HEK293 (cell line): ENCODE data around the gene SEC61A2.
A peak's percentile ranks its signal among the peaks of the same experiment; 100 is the strongest.

ENCODE experiments used
- REST ChIP-seq: fragments of 450-650 bp; formaldehyde crosslinking; IDR thresholded peaks from 2 replicates; pipeline ENCODE4 v1.5.1; 2016; ENCODE audit warnings: missing biosample characterization, missing genetic modification characterization
- SCRT2 ChIP-seq: fragments of 450-650 bp; formaldehyde crosslinking; IDR thresholded peaks from 2 replicates; pipeline ENCODE4 v1.5.1; 2016; ENCODE audit warnings: missing biosample characterization, missing genetic modification characterization
- SETDB1 ChIP-seq: IDR thresholded peaks from one replicate; pipeline ENCODE4 v1.6.1; 2017; ENCODE audit warnings: mild to moderate bottlenecking, low read length, moderate library complexity, mixed read lengths; ENCODE audit not compliant: insufficient read length
- TSHZ1 ChIP-seq: fragments of 450-650 bp; formaldehyde crosslinking; IDR thresholded peaks from 2 replicates; pipeline ENCODE4 v1.5.1; 2016; ENCODE audit warnings: missing biosample characterization, missing genetic modification characterization, borderline replicate concordance
- ZBTB11 ChIP-seq: fragments of 450-650 bp; formaldehyde crosslinking; conservative IDR thresholded peaks from 2 replicates; pipeline ENCODE4 v1.5.1; 2016; ENCODE audit warnings: low read depth, missing biosample characterization, missing genetic modification characterization
- ZBTB20 ChIP-seq: fragments of 450-650 bp; formaldehyde crosslinking; IDR thresholded peaks from 2 replicates; pipeline ENCODE4 v1.5.1; 2016; ENCODE audit warnings: missing biosample characterization, missing genetic modification characterization
- ZBTB49 ChIP-seq: fragments of 450-650 bp; formaldehyde crosslinking; IDR thresholded peaks from 2 replicates; pipeline ENCODE4 v1.5.1; 2016; ENCODE audit warnings: missing biosample characterization, missing genetic modification characterization, low read depth
- ZBTB8A ChIP-seq: fragments of 450-650 bp; formaldehyde crosslinking; IDR thresholded peaks from 2 replicates; pipeline ENCODE4 v1.5.1; 2016; ENCODE audit warnings: missing biosample characterization, missing genetic modification characterization
- ZFP41 ChIP-seq: fragments of 450-650 bp; formaldehyde crosslinking; IDR thresholded peaks from 2 replicates; pipeline ENCODE4 v1.5.1; 2016; ENCODE audit warnings: missing biosample characterization, missing genetic modification characterization, borderline replicate concordance
- ZNF140 ChIP-seq: fragments of 450-650 bp; formaldehyde crosslinking; IDR thresholded peaks from 2 replicates; pipeline ENCODE4 v1.5.1; 2016; ENCODE audit warnings: missing biosample characterization, missing genetic modification characterization
- ZNF202 ChIP-seq: fragments of 450-650 bp; formaldehyde crosslinking; IDR thresholded peaks from 2 replicates; pipeline ENCODE4 v1.5.1; 2016; ENCODE audit warnings: missing biosample characterization, missing genetic modification characterization, borderline replicate concordance
- ZNF433 ChIP-seq: fragments of 450-650 bp; formaldehyde crosslinking; IDR thresholded peaks from 2 replicates; pipeline ENCODE4 v1.5.1; 2016; ENCODE audit warnings: missing biosample characterization, missing genetic modification characterization, low read depth
- ZNF561 ChIP-seq: fragments of 450-650 bp; IDR thresholded peaks from 2 replicates; pipeline ENCODE4 v1.5.1; 2018; ENCODE audit warnings: missing biosample characterization, missing genetic modification characterization, borderline replicate concordance
- ZNF571 ChIP-seq: fragments of 450-650 bp; formaldehyde crosslinking; IDR thresholded peaks from 2 replicates; pipeline ENCODE4 v1.5.0; 2017; ENCODE audit warnings: missing biosample characterization, missing genetic modification characterization
- ZNF580 ChIP-seq: fragments of 450-650 bp; formaldehyde crosslinking; IDR thresholded peaks from 2 replicates; pipeline ENCODE4 v1.5.1; 2016; ENCODE audit warnings: missing biosample characterization, missing genetic modification characterization
- ZNF596 ChIP-seq: fragments of 450-650 bp; IDR thresholded peaks from 2 replicates; pipeline ENCODE4 v1.5.0; 2018; ENCODE audit warnings: missing biosample characterization, mild to moderate bottlenecking, missing genetic modification characterization, moderate library complexity
- ZNF610 ChIP-seq: fragments of 450-650 bp; formaldehyde crosslinking; IDR thresholded peaks from 2 replicates; pipeline ENCODE4 v1.5.1; 2016; ENCODE audit warnings: missing biosample characterization, missing genetic modification characterization, borderline replicate concordance
- ZSCAN23 ChIP-seq: fragments of 450-650 bp; formaldehyde crosslinking; IDR thresholded peaks from 2 replicates; pipeline ENCODE4 v1.5.1; 2016; ENCODE audit warnings: missing biosample characterization, missing genetic modification characterization
- TF ChIP-seq, protein P1 (sequence below): fragments of 450-650 bp; formaldehyde crosslinking; IDR thresholded peaks from 2 replicates; pipeline ENCODE4 v1.5.1; 2017; ENCODE audit warnings: missing biosample characterization, missing genetic modification characterization
- TF ChIP-seq, protein P2 (sequence below): fragments of 450-650 bp; formaldehyde crosslinking; IDR thresholded peaks from 2 replicates; pipeline ENCODE4 v1.5.1; 2016; ENCODE audit warnings: missing biosample characterization, missing genetic modification characterization
- TF ChIP-seq, protein P3 (sequence below): fragments of 450-650 bp; formaldehyde crosslinking; IDR thresholded peaks from 2 replicates; pipeline ENCODE4 v1.5.1; 2016; ENCODE audit warnings: missing biosample characterization, missing genetic modification characterization

Gene SEC61A2

DNA sequence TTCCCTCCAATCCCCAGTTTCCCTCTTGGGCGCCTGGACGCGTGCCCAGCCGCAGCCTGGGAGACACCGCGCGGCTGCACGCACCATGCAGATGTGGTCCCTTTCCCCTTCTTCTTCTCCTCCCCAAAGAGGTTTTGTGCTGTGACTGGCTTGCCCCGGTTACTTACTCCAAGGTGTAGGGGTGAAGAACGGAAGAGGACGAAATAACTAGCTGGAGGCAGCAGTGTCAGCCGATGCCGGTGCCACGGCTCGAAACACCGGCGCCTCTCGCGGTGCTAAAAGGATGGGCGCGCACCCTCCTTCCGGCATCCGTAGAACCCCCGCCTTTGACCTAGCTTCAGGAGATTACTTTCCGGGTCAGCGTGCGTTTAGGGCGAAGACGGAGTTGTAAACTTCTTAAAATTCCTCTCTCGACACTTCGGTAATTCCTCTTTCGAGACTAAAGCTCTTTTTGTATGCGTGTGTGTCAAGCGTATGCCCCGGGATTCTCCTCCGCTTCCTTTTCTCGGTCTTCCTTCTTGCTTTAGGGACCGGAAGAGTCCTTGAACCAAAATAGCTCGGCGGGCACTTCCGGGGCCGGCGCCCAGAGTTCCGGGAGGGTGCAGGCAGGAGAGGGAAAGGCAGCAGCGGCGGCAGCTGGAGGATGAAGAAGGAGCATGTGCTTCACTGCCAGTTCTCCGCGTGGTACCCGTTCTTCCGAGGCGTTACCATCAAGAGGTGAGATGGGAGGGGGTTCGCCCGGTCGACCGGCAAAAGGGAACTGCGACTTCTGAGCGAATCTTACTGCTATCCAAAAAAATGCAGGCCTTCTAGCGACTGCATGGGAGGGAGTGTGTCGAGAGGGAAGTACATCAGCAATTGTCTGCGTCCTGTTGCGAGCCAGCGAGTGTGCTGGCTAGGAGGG is 66.4 kb downstream of the SEC61A2 start, which contains the start of the genes CDC123 and NUDT5 (continued):
- no peak for TF ChIP-seq ZFP41
- peak; percentile 92; the same call in 1 of the 2 replicates for TF ChIP-seq ZNF561 (tag by site-specific recombination)
- TF ChIP-seq REST (tag by site-specific recombination), result no peak; the same call in 1 of the 2 replicates
- no peak for TF ChIP-seq ZNF596 (tag by site-specific recombination)
- TF ChIP-seq, protein P1, sequence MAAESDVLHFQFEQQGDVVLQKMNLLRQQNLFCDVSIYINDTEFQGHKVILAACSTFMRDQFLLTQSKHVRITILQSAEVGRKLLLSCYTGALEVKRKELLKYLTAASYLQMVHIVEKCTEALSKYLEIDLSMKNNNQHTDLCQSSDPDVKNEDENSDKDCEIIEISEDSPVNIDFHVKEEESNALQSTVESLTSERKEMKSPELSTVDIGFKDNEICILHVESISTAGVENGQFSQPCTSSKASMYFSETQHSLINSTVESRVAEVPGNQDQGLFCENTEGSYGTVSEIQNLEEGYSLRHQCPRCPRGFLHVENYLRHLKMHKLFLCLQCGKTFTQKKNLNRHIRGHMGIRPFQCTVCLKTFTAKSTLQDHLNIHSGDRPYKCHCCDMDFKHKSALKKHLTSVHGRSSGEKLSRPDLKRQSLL (tag by site-specific recombination), result no peak
- TF ChIP-seq ZSCAN23 (tag by site-specific recombination), result no peak
- TF ChIP-seq, protein P2, sequence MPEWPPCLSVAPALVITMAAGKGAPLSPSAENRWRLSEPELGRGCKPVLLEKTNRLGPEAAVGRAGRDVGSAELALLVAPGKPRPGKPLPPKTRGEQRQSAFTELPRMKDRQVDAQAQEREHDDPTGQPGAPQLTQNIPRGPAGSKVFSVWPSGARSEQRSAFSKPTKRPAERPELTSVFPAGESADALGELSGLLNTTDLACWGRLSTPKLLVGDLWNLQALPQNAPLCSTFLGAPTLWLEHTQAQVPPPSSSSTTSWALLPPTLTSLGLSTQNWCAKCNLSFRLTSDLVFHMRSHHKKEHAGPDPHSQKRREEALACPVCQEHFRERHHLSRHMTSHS, result no peak
- no peak for TF ChIP-seq ZNF202 (tag by site-specific recombination)
- no peak for TF ChIP-seq ZNF140 (tag by site-specific recombination)
- TF ChIP-seq ZNF433 (tag by site-specific recombination), result no peak
- TF ChIP-seq ZBTB20 (tag by site-specific recombination), result peak; percentile 63; the same call in 1 of the 2 replicates
- no peak for TF ChIP-seq SETDB1
- peak; percentile 99 for TF ChIP-seq ZBTB11 (tag by site-specific recombination)
- no peak for TF ChIP-seq ZBTB49 (tag by site-specific recombination)
- TF ChIP-seq ZNF610, result peak; percentile 53; the same call in 1 of the 2 replicates
- TF ChIP-seq ZBTB8A (tag by site-specific recombination), result peak; percentile 71
- 0 out of 2 replicates have a peak, but pooled peaks have one; percentile 18 for TF ChIP-seq TSHZ1 (tag by site-specific recombination)
- TF ChIP-seq ZNF571 (tag by site-specific recombination), result no peak
- TF ChIP-seq, protein P3, sequence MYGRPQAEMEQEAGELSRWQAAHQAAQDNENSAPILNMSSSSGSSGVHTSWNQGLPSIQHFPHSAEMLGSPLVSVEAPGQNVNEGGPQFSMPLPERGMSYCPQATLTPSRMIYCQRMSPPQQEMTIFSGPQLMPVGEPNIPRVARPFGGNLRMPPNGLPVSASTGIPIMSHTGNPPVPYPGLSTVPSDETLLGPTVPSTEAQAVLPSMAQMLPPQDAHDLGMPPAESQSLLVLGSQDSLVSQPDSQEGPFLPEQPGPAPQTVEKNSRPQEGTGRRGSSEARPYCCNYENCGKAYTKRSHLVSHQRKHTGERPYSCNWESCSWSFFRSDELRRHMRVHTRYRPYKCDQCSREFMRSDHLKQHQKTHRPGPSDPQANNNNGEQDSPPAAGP (tag by site-specific recombination), result peak; percentile 81
- peak; percentile 58; the same call in 1 of the 2 replicates for TF ChIP-seq SCRT2
- TF ChIP-seq ZNF580, result peak; percentile 97
